ENCODE results near the gene STRIP1. TPM values are rescaled to one million over a fixed set of nuclear protein-coding genes. Genes with fewer than 3 reads are reported as not detected.

STRIP1 gene
- polyA plus RNA-seq, 1 experiment = 31.3 TPM

DNA sequence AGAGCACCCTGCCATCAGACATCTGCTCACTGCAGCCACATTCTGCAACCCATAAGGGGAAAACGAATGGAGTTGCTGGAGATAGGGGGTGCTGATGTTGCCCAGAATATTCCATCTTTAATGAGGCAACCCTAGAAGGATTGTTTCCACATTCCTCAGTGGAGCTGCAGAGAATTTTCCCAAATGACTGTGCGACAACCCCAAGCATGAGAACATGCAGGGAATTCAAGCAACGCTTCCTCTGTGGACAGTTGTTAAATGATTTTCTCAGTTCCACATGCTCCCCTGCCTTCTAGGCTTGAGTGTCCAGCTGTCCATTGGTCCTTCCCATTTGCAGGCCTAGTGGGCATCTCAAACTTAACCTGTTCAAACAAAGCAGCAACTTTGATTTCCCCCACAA lies 57.4 kb downstream of the STRIP1 start:
- TF ChIP-seq, protein P1, sequence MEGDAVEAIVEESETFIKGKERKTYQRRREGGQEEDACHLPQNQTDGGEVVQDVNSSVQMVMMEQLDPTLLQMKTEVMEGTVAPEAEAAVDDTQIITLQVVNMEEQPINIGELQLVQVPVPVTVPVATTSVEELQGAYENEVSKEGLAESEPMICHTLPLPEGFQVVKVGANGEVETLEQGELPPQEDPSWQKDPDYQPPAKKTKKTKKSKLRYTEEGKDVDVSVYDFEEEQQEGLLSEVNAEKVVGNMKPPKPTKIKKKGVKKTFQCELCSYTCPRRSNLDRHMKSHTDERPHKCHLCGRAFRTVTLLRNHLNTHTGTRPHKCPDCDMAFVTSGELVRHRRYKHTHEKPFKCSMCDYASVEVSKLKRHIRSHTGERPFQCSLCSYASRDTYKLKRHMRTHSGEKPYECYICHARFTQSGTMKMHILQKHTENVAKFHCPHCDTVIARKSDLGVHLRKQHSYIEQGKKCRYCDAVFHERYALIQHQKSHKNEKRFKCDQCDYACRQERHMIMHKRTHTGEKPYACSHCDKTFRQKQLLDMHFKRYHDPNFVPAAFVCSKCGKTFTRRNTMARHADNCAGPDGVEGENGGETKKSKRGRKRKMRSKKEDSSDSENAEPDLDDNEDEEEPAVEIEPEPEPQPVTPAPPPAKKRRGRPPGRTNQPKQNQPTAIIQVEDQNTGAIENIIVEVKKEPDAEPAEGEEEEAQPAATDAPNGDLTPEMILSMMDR (IDR thresholded peaks at IDR 0.05; ENCODE audit: low read depth, low read length) = no peak
- no peak for DNase-seq (ENCODE audit: low read depth, low spot score)
- no peak overlapping the region for H3K27ac ChIP-seq (ENCODE audit: low read depth, low read length)
- peaks cover 5% of the 10 kb centered on the region; the same call in 1 of the 2 replicates for H3K9me3 ChIP-seq (ENCODE audit: control insufficient read depth, insufficient read depth, low read length)
- ChIA-PET CTCF (interaction anchor here (1.1 to 6.2 kb wide), 7 partner anchors 10 to 404 kb away, joined by 3 to 180 read pairs (median 7); no protein-coding TSS in a partner anchor), POLR2A (no interaction called here)
- H3K4me3 ChIP-seq (ENCODE audit: low read depth, low read length) = no peak overlapping the region
- peaks cover 57% of the 10 kb centered on the region for H3K27me3 ChIP-seq (ENCODE audit: control insufficient read depth, insufficient read depth, low read length)

DNA sequence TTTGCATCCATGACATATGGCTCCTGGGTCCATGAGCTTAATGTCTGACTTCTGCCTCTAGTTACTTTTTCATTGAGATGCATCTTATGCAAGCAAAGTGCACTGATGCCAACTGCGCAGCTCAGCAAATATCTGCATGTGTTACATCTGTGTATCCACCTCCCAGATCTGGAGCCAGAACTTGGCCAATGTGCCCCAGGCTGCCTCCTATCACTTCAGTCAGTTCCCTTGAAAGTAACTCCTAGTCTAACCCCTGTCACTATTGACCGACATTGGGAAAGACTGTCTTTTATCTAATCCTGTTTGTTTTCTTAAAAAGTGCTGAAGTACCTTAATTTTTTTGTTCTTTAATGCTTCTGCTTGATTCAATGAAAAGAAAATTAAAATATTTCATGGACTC lies 58.6 kb downstream of the STRIP1 start:
- H3K9me3 ChIP-seq (ENCODE audit: control insufficient read depth, insufficient read depth, low read length) = peaks cover 5% of the 10 kb centered on the region; the same call in 1 of the 2 replicates
- no peak for DNase-seq (ENCODE audit: low read depth, low spot score)
- TF ChIP-seq, protein P1 (IDR thresholded peaks at IDR 0.05; ENCODE audit: low read depth, low read length) = no peak
- ChIA-PET CTCF (interaction anchor here (1.2 to 6.2 kb wide), 2 partner anchors 9 to 32 kb away, joined by 5 to 180 read pairs; no protein-coding TSS in a partner anchor), POLR2A (no interaction called here)
- H3K27me3 ChIP-seq (ENCODE audit: control insufficient read depth, insufficient read depth, low read length) = peaks cover 51% of the 10 kb centered on the region
- no peak overlapping the region for H3K4me3 ChIP-seq (ENCODE audit: low read depth, low read length)
- H3K27ac ChIP-seq (ENCODE audit: low read depth, low read length) = no peak overlapping the region

DNA sequence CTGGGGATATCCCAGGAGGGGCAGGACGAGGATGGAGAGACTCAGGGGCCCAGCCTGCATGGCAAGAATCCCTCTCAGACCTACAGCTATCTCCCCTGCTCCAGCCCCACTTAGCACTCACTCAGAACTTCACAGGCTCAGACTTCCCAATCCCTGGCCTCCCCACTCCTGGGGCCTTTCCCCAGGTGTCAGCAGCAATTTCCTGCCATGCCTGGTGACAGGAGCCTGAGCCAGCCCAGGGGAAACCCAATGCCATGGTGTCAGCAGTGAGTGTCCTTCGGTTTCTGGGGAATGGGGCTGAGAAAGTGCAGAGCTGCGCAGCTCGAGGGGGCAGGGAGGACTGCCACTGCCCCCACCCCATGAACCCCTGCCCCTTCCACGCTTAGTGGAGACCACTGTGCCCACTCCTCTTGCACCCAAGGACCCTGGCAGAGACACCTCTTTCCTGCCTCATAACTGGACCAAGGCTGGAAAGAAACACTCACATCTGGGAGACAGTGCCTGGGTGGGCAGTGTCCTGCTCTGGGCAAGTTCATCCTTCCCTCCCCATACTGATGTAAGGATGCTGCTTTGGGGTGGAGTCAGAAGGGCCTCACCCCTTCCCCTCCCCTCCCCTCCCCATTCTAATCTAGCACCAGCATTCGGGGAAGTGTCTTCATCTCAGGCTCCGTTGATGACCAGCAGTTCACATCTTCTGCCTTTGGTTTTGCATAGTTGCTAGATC lies 60.7 kb downstream of the STRIP1 start:
- H3K9me3 ChIP-seq (ENCODE audit: control insufficient read depth, insufficient read depth, low read length) = peaks cover 5% of the 10 kb centered on the region; the same call in 1 of the 2 replicates
- peaks cover 40% of the 10 kb centered on the region for H3K27me3 ChIP-seq (ENCODE audit: control insufficient read depth, insufficient read depth, low read length)
- ChIA-PET CTCF (no interaction called here), POLR2A (no interaction called here)
- no peak for DNase-seq (ENCODE audit: low read depth, low spot score)
- H3K4me3 ChIP-seq (ENCODE audit: low read depth, low read length) = no peak overlapping the region
- H3K27ac ChIP-seq (ENCODE audit: low read depth, low read length) = no peak overlapping the region
- TF ChIP-seq, protein P1 (IDR thresholded peaks at IDR 0.05; ENCODE audit: low read depth, low read length) = no peak

DNA sequence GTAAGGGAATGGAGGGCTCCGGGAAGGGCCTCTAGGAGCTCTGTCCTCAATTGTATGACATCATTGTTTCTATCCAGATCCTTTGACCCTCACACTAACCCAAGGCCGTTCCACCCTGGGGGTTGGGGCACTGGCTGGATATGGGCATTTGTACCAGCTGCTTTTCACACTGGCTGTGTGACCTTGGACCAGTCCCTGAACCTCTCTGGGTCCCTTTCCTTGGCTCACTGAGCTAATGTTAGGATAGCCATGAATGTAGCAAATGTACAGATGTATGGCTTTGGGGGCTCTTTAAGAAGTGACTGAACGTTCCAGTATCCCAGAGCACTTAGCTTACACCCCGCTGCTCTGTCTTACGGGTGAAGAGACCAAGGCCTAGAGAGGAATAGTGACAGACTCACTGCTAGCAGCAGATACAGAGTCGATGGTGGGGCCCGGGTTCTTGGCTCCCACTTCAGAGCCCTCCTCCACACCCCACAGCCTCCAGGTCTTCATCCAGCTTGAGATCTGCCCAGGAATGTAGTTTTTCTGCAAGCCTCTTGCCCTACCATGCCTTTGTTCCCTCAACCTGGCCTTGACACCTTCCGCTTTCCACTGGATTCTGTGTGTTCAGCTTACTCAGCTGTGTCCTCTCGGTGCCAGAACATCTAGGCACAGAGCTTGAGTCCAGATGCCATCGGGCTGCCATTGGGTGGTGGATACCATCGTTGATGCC lies 63.2 kb downstream of the STRIP1 start:
- no peak overlapping the region for H3K27ac ChIP-seq (ENCODE audit: low read depth, low read length)
- H3K9me3 ChIP-seq (ENCODE audit: control insufficient read depth, insufficient read depth, low read length) = peaks cover 5% of the 10 kb centered on the region; the same call in 1 of the 2 replicates
- DNase-seq (ENCODE audit: low read depth, low spot score) = no peak
- ChIA-PET CTCF (interaction anchor here (1.0 to 11.3 kb wide), 3 partner anchors 7 to 19 kb away, joined by 3 to 180 read pairs (median 10); no protein-coding TSS in a partner anchor), POLR2A (no interaction called here)
- TF ChIP-seq, protein P1 (IDR thresholded peaks at IDR 0.05; ENCODE audit: low read depth, low read length) = no peak
- peaks cover 35% of the 10 kb centered on the region for H3K27me3 ChIP-seq (ENCODE audit: control insufficient read depth, insufficient read depth, low read length)
- no peak overlapping the region for H3K4me3 ChIP-seq (ENCODE audit: low read depth, low read length)
